ENCODE data around the gene ANKIB1. TPM values are rescaled to one million over a fixed set of nuclear protein-coding genes. Genes with fewer than 3 reads are reported as not detected.

The ANKIB1 gene
- total and polyA plus RNA-seq, 2 experiments from 2014 or later = 6.3 to 17.2 TPM

DNA sequence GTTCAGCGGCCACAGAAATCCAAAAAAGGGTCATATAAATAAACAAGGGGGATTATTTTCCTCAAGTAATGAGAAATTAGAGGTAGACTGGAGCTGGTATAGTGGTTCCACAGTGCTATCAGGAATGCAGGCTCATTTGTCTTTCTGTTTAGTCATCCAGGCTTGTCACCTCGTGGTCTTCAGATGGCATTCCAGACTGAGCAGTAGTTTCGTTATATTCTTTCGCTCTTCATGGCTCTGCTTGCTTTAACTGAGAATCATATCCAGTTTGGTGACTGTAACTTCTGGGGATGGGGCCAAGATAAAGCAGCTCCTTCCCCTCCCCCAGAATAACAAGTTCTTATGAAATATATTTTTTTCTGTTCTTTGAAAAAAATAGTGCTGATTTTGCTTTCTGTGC lies 9.5 kb downstream of the ANKIB1 start:
- TF ChIP-seq, protein P1, sequence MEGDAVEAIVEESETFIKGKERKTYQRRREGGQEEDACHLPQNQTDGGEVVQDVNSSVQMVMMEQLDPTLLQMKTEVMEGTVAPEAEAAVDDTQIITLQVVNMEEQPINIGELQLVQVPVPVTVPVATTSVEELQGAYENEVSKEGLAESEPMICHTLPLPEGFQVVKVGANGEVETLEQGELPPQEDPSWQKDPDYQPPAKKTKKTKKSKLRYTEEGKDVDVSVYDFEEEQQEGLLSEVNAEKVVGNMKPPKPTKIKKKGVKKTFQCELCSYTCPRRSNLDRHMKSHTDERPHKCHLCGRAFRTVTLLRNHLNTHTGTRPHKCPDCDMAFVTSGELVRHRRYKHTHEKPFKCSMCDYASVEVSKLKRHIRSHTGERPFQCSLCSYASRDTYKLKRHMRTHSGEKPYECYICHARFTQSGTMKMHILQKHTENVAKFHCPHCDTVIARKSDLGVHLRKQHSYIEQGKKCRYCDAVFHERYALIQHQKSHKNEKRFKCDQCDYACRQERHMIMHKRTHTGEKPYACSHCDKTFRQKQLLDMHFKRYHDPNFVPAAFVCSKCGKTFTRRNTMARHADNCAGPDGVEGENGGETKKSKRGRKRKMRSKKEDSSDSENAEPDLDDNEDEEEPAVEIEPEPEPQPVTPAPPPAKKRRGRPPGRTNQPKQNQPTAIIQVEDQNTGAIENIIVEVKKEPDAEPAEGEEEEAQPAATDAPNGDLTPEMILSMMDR (IDR thresholded peaks at IDR 0.05; ENCODE audit: low read depth, low read length) = no peak

GRCh38 chr7:92259062-92259461 lies 13.3 kb downstream of the ANKIB1 start:
- Histone ChIP-seq H3K9me3 (ENCODE audit: low read depth) (no peaks in the 10 kb centered on the region), H3K27me3 (no peaks in the 10 kb centered on the region), H3K36me3 (no peaks in the 10 kb centered on the region), H3K4me1 (ENCODE audit: low read depth) (no peaks in the 10 kb centered on the region), H3K4me3 (no peak overlapping the region), H3K27ac (no peak overlapping the region)
- TF ChIP-seq, protein P1 (IDR thresholded peaks at IDR 0.05; ENCODE audit: low read depth, low read length) = no peak
- no peak for DNase-seq (ENCODE audit: low read depth in 1 of 2, low spot score in 1 of 2)

More for the DNA sequence above, 9.5 kb downstream of the ANKIB1 start:
- Histone ChIP-seq H3K27ac (no peak overlapping the region), H3K9me3 (ENCODE audit: low read depth) (no peaks in the 10 kb centered on the region), H3K4me3 (no peak overlapping the region), H3K36me3 (no peaks in the 10 kb centered on the region), H3K4me1 (ENCODE audit: low read depth) (no peaks in the 10 kb centered on the region), H3K27me3 (no peaks in the 10 kb centered on the region)
- peak in 1 of 2 donors; percentile 84 for DNase-seq (ENCODE audit: low read depth in 1 of 2, low spot score in 1 of 2)

DNA sequence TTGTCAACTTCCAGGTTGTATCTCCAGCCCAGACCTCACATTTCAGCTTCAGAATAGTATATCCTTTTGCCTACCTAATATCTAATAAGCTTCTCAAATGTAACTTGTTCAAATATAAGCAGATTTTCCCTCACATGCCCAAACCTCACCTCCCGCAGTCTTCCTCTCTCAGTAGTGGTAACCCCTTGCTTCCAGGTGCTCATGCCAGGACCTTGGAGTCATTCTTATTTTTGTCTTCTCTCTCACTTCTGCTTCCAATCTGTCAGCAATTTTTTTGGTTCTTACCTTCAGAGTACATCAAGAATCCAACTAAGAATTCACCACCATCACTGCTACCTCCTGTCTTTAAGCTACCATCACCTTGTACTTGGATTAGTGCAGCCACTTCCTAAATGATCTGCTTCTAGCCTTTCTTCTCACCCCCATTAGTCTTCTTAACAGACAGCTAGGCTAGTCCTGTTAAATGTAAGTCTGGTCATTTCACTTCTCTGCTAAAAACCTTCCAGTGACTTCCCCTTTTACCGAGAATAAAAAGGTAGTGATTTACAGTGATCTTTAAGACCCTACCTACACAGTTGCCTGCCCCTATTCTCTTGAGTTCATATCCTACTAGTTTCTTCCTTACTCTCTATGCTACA lies 14.0 kb downstream of the ANKIB1 start:
- Histone ChIP-seq H3K4me1 (ENCODE audit: low read depth) (no peaks in the 10 kb centered on the region), H3K27me3 (no peaks in the 10 kb centered on the region), H3K27ac (no peak overlapping the region), H3K4me3 (no peak overlapping the region), H3K36me3 (no peaks in the 10 kb centered on the region), H3K9me3 (ENCODE audit: low read depth) (no peaks in the 10 kb centered on the region)
- TF ChIP-seq, protein P1 (IDR thresholded peaks at IDR 0.05; ENCODE audit: low read depth, low read length) = no peak
- no peak for DNase-seq (ENCODE audit: low read depth in 1 of 2, low spot score in 1 of 2)

DNA sequence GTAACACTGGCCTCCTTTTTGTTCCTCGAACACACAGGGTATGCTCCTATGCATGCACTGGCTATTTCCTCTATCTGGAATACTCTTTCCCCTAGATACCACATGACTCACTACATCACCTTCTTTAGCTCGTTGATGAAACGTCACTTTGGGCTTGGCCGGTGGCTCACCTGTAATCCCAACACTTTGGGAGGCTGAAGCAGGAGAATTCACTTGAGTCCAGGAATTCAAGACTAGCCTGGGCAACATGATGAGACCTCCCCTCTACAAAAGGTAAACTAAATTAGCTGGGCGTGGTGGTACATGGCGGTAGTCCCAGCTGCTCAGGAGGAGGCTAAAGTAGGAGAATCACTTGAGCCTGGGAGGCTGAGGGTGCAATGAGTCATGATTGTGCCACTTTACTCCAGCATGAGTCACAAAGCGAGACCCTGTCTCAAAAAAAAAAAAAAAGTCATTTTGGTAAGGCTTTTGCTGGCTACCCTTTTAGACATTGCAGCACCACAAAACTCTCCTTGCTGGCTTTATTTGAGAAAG lies 14.5 kb downstream of the ANKIB1 start:
- H3K27ac ChIP-seq = no peak overlapping the region
- peak in 1 of 2 donors; percentile 9 for DNase-seq (ENCODE audit: low read depth in 1 of 2, low spot score in 1 of 2)
- H3K27me3 ChIP-seq = no peaks in the 10 kb centered on the region
- H3K36me3 ChIP-seq = no peaks in the 10 kb centered on the region
- H3K4me1 ChIP-seq (ENCODE audit: low read depth) = no peaks in the 10 kb centered on the region
- H3K4me3 ChIP-seq = no peak overlapping the region
- TF ChIP-seq, protein P1 (IDR thresholded peaks at IDR 0.05; ENCODE audit: low read depth, low read length) = no peak
- no peaks in the 10 kb centered on the region for H3K9me3 ChIP-seq (ENCODE audit: low read depth)

GRCh38 chr7:92266415-92267241 lies 20.9 kb downstream of the ANKIB1 start:
- no peak for DNase-seq (ENCODE audit: low read depth in 1 of 2, low spot score in 1 of 2)
- TF ChIP-seq, protein P1 (IDR thresholded peaks at IDR 0.05; ENCODE audit: low read depth, low read length) = no peak

More at GRCh38 chr7:92266415-92267241, 20.9 kb downstream of the ANKIB1 start:
- no peaks in the 10 kb centered on the region for H3K9me3 ChIP-seq (ENCODE audit: low read depth)
- H3K4me1 ChIP-seq (ENCODE audit: low read depth) = no peaks in the 10 kb centered on the region
- no peak overlapping the region for H3K27ac ChIP-seq
- no peak overlapping the region for H3K4me3 ChIP-seq
- no peaks in the 10 kb centered on the region for H3K27me3 ChIP-seq
- H3K36me3 ChIP-seq = no peaks in the 10 kb centered on the region
